K562 (cell line): Measurements from ENCODE around the gene LAMA3.

Source experiments
- EZH2 ChIP-seq: IDR thresholded peaks from 2 replicates; pipeline ENCODE4 v1.6.1; 2012; ENCODE audit warnings: low read depth, mild to moderate bottlenecking, inconsistent platforms, low read length, borderline replicate concordance
- HCFC1 ChIP-seq: IDR thresholded peaks from 2 replicates; pipeline ENCODE4 v1.6.1; 2012; ENCODE audit warnings: low read depth, low read length, improper control_type of control experiment
- PHF8 ChIP-seq: fragments of 200-600 bp; sonication (generic); IDR thresholded peaks from 2 replicates; pipeline ENCODE4 v1.6.1; 2012; ENCODE audit warnings: mixed run types, mild to moderate bottlenecking, inconsistent platforms, low read length, moderate library complexity, borderline replicate concordance
- POLR2H ChIP-seq: IDR thresholded peaks from 2 replicates; pipeline ENCODE4 v1.6.1; 2016; ENCODE audit warnings: missing genetic modification characterization, low read depth, mild to moderate bottlenecking, control low read depth, missing compliant biosample characterization, moderate library complexity
- RAD51 ChIP-seq: fragments of 450-650 bp; IDR thresholded peaks from 2 replicates; pipeline ENCODE4 v1.7.1; 2016; ENCODE audit warnings: low read depth, mild to moderate bottlenecking, borderline replicate concordance
- SP1 ChIP-seq: sonication (generic); formaldehyde crosslinking; IDR thresholded peaks from 2 replicates; pipeline ENCODE4 v1.8.1; 2022; ENCODE audit warnings: mild to moderate bottlenecking, missing genetic modification reagents
- ZNF644 ChIP-seq: fragments of 200-800 bp; sonication (Bioruptor generic); IDR thresholded peaks from 2 replicates; pipeline ENCODE4 v1.6.1; 2016; ENCODE audit warnings: low read depth, missing genetic modification characterization, missing compliant biosample characterization
- TF ChIP-seq, protein P1 (sequence below): fragments of 450-650 bp; formaldehyde crosslinking; IDR thresholded peaks from 2 replicates; pipeline ENCODE4 v1.4.0; 2020; ENCODE audit warnings: mild to moderate bottlenecking, mixed read lengths

DNA sequence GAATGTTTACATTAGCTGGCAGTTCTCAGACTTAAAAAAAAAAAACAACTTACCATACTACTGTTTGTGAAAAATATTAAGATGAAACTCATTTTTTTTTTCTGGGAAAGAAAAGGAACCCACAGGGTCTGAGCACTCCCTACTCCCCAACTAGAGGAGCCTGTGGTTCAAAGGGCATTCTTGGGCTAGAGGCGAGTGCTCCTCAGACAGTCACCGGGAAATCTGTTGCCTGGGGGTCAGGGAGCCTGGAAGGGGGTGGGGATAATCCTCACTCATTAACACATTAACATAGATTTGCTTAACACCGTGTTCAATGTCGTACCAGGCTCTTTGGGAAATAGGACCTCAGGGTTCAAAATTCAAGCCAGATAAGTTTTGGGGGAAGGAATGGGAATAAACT lies 57.6 kb downstream of the LAMA3 start:
- TF ChIP-seq ZNF644 (tag) (no peak), RAD51 (no peak), PHF8 (no peak), POLR2H (tag) (no peak), EZH2 (no peak), SP1 (CRISPR knock-in tag) (no peak), HCFC1 (no peak)
- TF ChIP-seq, protein P1, sequence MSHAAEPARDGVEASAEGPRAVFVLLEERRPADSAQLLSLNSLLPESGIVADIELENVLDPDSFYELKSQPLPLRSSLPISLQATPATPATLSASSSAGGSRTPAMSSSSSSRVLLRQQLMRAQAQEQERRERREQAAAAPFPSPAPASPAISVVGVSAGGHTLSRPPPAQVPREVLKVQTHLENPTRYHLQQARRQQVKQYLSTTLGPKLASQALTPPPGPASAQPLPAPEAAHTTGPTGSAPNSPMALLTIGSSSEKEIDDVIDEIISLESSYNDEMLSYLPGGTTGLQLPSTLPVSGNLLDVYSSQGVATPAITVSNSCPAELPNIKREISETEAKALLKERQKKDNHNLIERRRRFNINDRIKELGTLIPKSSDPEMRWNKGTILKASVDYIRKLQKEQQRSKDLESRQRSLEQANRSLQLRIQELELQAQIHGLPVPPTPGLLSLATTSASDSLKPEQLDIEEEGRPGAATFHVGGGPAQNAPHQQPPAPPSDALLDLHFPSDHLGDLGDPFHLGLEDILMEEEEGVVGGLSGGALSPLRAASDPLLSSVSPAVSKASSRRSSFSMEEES (CRISPR knock-in tag) = no peak
